ENCODE data around the gene FAM240A.
A peak's percentile ranks its signal among the peaks of the same experiment; 100 is the strongest.

FAM240A gene

GRCh38 chr3:46662771-46663551 is 50.6 kb downstream of the FAM240A start:
- no peaks in the 10 kb centered on the region for H3F3A ChIP-seq (ENCODE audit: control insufficient read depth, insufficient read depth)
- no peaks in the 10 kb centered on the region for H3K9me3 ChIP-seq (ENCODE audit: control insufficient read depth, insufficient read depth, low read length)
- no peaks in the 10 kb centered on the region for H4K20me1 ChIP-seq (ENCODE audit: control insufficient read depth, insufficient read depth, low read depth, low read length)
- H3K9me2 ChIP-seq (replicated peaks; ENCODE audit: control insufficient read depth, low read length) = no peaks in the 10 kb centered on the region
- no peaks in the 10 kb centered on the region for H3K27me3 ChIP-seq (ENCODE audit: control insufficient read depth, low read length)
- peaks cover 8% of the 10 kb centered on the region for H3K4me1 ChIP-seq (ENCODE audit: control insufficient read depth, low read length)
- TF ChIP-seq EZH2phosphoT487 (IDR thresholded peaks at IDR 0.05; ENCODE audit: borderline replicate concordance, low read length) (no peak), CTCF (IDR thresholded peaks at IDR 0.05; ENCODE audit: low read depth, low read length, poor library complexity, severe bottlenecking) (no peak)
- H3K79me2 ChIP-seq (ENCODE audit: control insufficient read depth, low read length) = no peaks in the 10 kb centered on the region
- no peak overlapping the region for H3K27ac ChIP-seq (ENCODE audit: low read depth, low read length)
- H3K4me3 ChIP-seq (ENCODE audit: low read length) = no peak overlapping the region
- no peak overlapping the region for H3K4me2 ChIP-seq (ENCODE audit: low read length)
- H3K36me3 ChIP-seq (ENCODE audit: control insufficient read depth, low read length) = no peaks in the 10 kb centered on the region

GRCh38 chr3:46663591-46664135 is 51.3 kb downstream of the FAM240A start:
- no peak overlapping the region for H3K4me3 ChIP-seq (ENCODE audit: low read length)
- no peaks in the 10 kb centered on the region for H3K9me2 ChIP-seq (replicated peaks; ENCODE audit: control insufficient read depth, low read length)
- no peak overlapping the region for H3K4me2 ChIP-seq (ENCODE audit: low read length)
- H3K4me1 ChIP-seq (ENCODE audit: control insufficient read depth, low read length) = peaks cover 8% of the 10 kb centered on the region
- no peaks in the 10 kb centered on the region for H3K9me3 ChIP-seq (ENCODE audit: control insufficient read depth, insufficient read depth, low read length)
- H3K27ac ChIP-seq (ENCODE audit: low read depth, low read length) = no peak overlapping the region
- TF ChIP-seq CTCF (IDR thresholded peaks at IDR 0.05; ENCODE audit: low read depth, low read length, poor library complexity, severe bottlenecking) (peak; percentile 46), EZH2phosphoT487 (IDR thresholded peaks at IDR 0.05; ENCODE audit: borderline replicate concordance, low read length) (no peak)
- no peaks in the 10 kb centered on the region for H3K79me2 ChIP-seq (ENCODE audit: control insufficient read depth, low read length)
- no peaks in the 10 kb centered on the region for H3K36me3 ChIP-seq (ENCODE audit: control insufficient read depth, low read length)
- no peaks in the 10 kb centered on the region for H3K27me3 ChIP-seq (ENCODE audit: control insufficient read depth, low read length)
- no peaks in the 10 kb centered on the region for H4K20me1 ChIP-seq (ENCODE audit: control insufficient read depth, insufficient read depth, low read depth, low read length)
- H3F3A ChIP-seq (ENCODE audit: control insufficient read depth, insufficient read depth) = no peaks in the 10 kb centered on the region

GRCh38 chr3:46664188-46664970 is 52.1 kb downstream of the FAM240A start:
- H3K4me2 ChIP-seq (ENCODE audit: low read length) = no peak overlapping the region

More at GRCh38 chr3:46664188-46664970, 52.1 kb downstream of the FAM240A start:
- no peaks in the 10 kb centered on the region for H3F3A ChIP-seq (ENCODE audit: control insufficient read depth, insufficient read depth)
- H3K4me1 ChIP-seq (ENCODE audit: control insufficient read depth, low read length) = peaks cover 8% of the 10 kb centered on the region
- TF ChIP-seq CTCF (IDR thresholded peaks at IDR 0.05; ENCODE audit: low read depth, low read length, poor library complexity, severe bottlenecking) (no peak), EZH2phosphoT487 (IDR thresholded peaks at IDR 0.05; ENCODE audit: borderline replicate concordance, low read length) (no peak)
- H3K27me3 ChIP-seq (ENCODE audit: control insufficient read depth, low read length) = no peaks in the 10 kb centered on the region
- no peak overlapping the region for H3K4me3 ChIP-seq (ENCODE audit: low read length)
- no peaks in the 10 kb centered on the region for H3K9me3 ChIP-seq (ENCODE audit: control insufficient read depth, insufficient read depth, low read length)
- no peaks in the 10 kb centered on the region for H4K20me1 ChIP-seq (ENCODE audit: control insufficient read depth, insufficient read depth, low read depth, low read length)
- H3K27ac ChIP-seq (ENCODE audit: low read depth, low read length) = no peak overlapping the region
- H3K9me2 ChIP-seq (replicated peaks; ENCODE audit: control insufficient read depth, low read length) = no peaks in the 10 kb centered on the region
- no peaks in the 10 kb centered on the region for H3K36me3 ChIP-seq (ENCODE audit: control insufficient read depth, low read length)
- no peaks in the 10 kb centered on the region for H3K79me2 ChIP-seq (ENCODE audit: control insufficient read depth, low read length)

Data from DOHH2 (cell line).